ENCODE data around the gene TNP1.

The TNP1 gene

GRCh38 chr2:216872624-216873023 is 12.8 kb upstream of the TNP1 start:
- DNase-seq: no peak

GRCh38 chr2:216872040-216872439 is 12.2 kb upstream of the TNP1 start:
- no peak for DNase-seq

GRCh38 chr2:216871333-216871934 is 11.6 kb upstream of the TNP1 start:
- no peak for DNase-seq

GRCh38 chr2:216870508-216871332 is 10.9 kb upstream of the TNP1 start:
- no peak for DNase-seq

- no peak for DNase-seq
Observed at GRCh38 chr2:216866515-216867095, 6.7 kb upstream of the TNP1 start.

GRCh38 chr2:216865658-216866057 is 5.8 kb upstream of the TNP1 start:
- no peak for DNase-seq

- no peak for DNase-seq
Observed at GRCh38 chr2:216863946-216864345, 4.1 kb upstream of the TNP1 start.

- no peak for DNase-seq
Observed at GRCh38 chr2:216862628-216863398, 2.9 kb upstream of the TNP1 start.

GRCh38 chr2:216860426-216861137 is 718 bp upstream of the TNP1 start:
- DNase-seq: no peak

GRCh38 chr2:216858312-216858711 is 1.6 kb downstream of the TNP1 start:
- no peak for DNase-seq

GRCh38 chr2:216857131-216857550 is 2.7 kb downstream of the TNP1 start:
- no peak for DNase-seq

GRCh38 chr2:216856406-216857065 is 3.3 kb downstream of the TNP1 start:
- DNase-seq: no peak

- DNase-seq: no peak
Observed at GRCh38 chr2:216855605-216856004, 4.3 kb downstream of the TNP1 start.

- no peak for DNase-seq
Observed at GRCh38 chr2:216855079-216855478, 4.8 kb downstream of the TNP1 start.

- DNase-seq: no peak
Observed at GRCh38 chr2:216851486-216852090, 8.3 kb downstream of the TNP1 start.

- DNase-seq: no peak
Observed at GRCh38 chr2:216850665-216851322, 9.1 kb downstream of the TNP1 start.

GRCh38 chr2:216849987-216850386 is 9.9 kb downstream of the TNP1 start:
- DNase-seq: no peak

- no peak for DNase-seq
Observed at GRCh38 chr2:216845426-216845825, 14.4 kb downstream of the TNP1 start.

- DNase-seq: no peak
Observed at GRCh38 chr2:216842636-216843035, 17.2 kb downstream of the TNP1 start.

- no peak for DNase-seq
Observed at GRCh38 chr2:216839688-216840087, 20.2 kb downstream of the TNP1 start.

- no peak for DNase-seq
Observed at GRCh38 chr2:216838151-216838550, 21.7 kb downstream of the TNP1 start.

Measured in NK-92 treated with Interleukin-12 subunit alpha and Interleukin-12 subunit beta, amount 100 ng/mL, for 24 hours (cell line).